Dedifferentiated amniotic fluid mesenchymal stem cell (primary cell): Measurements from ENCODE around the gene MPV17.
"Not testable (repeated sequence)": the region's sequence is repeated elsewhere in the genome, so short reads cannot be mapped to it uniquely, and the experiment has no call there.

Source experiments
- DNase-seq: peaks from one replicate; pipeline ENCODE4 v3.0.0-alpha.2; 2016; ENCODE audit errors: extremely low spot score

MPV17 gene

GRCh38 chr2:27298391-27299080, 24.4 kb downstream of the MPV17 start:
- DNase-seq: no peak

DNA sequence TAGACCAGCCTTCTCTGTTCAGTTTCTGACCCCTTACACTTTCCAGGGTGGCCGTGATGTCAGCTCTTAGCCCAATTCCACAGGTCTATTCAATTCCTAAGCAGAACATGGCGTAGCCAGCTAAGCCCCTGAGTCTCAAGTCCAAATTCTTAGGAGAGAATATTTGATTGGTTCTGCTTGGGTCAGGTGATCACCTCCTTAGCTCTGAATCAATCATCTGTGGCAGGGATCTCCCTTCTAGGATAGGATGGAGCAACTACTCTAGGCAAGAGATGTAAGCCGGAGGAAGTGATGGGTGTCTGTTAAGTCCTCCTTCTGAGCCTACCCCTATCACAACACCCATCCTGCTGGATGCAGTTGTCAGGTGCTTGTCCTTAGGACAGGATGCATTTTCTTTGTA, 25.7 kb downstream of the MPV17 start:
- DNase-seq: no peak

- no peak for DNase-seq
Observed at GRCh38 chr2:27296481-27296880, 26.4 kb downstream of the MPV17 start.

DNA sequence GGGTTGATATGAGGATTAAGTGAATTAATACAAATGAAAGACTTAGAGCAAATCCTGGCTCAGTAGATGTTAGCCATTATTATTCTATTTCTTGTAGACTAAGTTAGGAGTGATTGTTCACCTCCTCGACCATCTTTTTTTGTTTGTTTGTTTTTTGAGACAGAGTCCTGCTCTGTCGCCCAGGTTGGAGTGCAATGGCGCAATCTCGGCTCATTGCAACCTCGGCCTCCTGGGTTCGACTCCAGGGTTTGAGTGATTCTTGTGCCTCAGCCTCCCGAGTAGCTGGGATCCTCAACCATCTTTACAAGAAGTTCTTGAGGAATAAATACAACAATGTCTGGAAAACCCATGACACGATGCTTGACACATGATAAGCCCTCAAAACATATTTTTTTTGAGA, 28.0 kb downstream of the MPV17 start:
- DNase-seq: no peak

DNA sequence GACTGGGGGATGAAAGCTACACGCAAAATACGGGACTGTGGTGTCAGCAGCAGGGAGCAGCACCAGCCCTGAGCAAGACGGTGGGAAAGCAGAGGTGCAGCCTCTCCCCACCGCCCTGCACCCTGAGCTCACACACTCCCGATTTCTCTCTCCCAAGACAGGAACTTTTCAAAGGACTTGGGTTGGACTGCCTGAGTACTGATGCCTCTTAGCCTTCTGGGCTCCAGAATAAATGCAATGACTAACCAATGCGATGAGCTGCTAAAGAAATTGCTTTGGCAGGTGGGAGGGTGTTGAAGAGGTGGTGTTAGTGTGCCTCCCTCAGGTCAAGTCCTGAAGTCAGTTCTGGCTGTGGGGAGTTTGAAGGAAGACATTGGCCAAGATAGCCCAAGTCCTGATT, 31.0 kb downstream of the MPV17 start:
- no peak for DNase-seq

DNA sequence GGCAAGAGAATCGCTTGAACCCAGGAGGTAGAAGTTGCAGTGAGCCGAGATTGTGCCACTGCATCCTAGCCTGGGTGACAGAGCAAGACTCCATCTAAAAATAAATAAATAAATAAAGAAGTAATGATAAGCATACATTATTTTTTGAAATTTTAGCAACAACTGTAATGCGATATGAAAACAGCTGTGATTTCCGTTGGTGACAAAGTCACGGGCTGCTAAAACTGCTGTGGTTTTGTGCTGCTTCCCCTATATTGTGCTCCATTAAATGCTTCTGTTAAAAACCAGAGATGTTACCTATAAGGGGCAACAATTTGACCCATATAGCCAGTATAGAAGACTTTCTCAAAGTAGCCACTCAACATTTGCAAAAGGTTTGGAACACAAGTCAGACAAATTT, 32.3 kb downstream of the MPV17 start:
- DNase-seq: no peak

- no peak for DNase-seq
Observed at GRCh38 chr2:27288610-27289009, 34.3 kb downstream of the MPV17 start.

GRCh38 chr2:27285481-27285880, 37.4 kb downstream of the MPV17 start:
- DNase-seq: no peak

DNA sequence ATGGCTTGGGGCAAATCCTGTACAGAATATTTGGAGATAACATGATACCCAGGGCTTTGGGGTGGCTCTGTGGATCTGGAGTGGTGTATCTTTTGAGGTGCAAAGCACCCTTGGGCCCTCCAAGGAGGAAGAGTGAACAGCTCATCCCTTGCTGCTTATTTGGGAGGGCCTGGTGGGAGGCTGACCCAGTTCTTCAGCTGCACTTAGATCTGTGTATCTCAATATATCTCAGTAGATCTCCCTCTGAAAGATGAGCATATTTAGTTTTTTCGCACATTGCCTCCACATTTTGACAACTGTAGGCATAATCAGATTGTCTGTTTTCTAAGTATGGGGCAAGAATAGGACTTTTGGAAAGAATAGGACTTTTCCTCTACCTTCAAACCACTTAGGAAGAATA, 37.9 kb downstream of the MPV17 start:
- DNase-seq: no peak

DNA sequence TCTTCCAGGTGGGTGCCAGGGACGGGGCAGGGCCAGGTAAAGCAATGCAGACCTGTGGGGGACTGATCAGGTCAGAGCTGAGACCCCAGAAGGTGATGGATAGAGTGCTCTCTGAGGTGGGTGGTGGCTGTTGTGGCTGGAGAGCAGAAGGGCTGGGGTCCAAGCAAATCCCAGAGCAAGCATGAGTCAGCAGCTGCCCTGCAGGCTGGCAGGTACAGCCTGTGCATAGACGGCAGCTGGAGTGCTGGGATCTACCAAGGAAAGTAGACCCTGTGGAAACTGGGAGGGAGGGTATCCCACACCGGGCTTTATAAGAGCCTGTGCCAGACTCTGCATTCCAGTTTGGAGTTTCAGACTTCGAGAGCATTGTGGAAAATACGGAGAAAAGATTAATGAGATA, 40.0 kb downstream of the MPV17 start:
- DNase-seq: no peak

DNA sequence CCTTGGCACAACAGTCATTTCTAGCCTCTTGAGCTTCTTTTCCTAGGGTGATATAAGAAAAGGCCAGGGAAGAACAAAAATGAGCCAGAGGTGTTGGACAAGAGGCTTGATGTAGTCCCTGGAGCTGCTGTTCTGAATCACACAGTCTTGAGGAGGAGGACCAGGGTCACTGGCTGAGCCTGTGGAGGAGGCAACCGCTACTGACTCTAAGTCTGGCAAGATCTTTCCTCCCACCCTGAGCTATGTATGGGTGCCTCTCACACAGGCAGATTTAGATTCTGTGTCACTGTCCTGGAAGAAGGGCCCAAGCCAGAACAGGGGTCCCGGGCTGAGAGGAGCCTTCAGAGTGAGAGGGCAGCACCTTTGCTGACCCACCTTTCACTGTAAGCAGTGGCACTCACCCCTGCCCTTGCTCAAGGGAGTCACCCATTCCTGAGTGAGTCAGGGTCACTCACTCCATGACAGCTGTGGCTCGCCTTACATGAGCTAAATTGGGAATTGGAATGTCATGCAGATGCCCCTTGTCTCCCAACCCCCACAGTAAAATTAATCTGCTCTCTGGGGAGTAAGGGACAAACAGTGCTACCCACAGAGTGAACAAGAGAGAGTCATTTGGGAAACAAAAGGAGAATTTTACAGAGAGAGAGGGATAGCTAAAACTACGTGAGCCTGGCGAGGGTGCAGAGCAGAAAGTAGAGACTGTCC, 40.9 kb downstream of the MPV17 start, which contains the start of gene TRIM54:
TSS of gene TRIM54 (plus strand) at position 575 of the 705 bp plus-strand sequence. CDS start 303 bp downstream, outside the sequence.
- no peak for DNase-seq

GRCh38 chr2:27281442-27281841, 41.5 kb downstream of the MPV17 start:
- no peak for DNase-seq

DNA sequence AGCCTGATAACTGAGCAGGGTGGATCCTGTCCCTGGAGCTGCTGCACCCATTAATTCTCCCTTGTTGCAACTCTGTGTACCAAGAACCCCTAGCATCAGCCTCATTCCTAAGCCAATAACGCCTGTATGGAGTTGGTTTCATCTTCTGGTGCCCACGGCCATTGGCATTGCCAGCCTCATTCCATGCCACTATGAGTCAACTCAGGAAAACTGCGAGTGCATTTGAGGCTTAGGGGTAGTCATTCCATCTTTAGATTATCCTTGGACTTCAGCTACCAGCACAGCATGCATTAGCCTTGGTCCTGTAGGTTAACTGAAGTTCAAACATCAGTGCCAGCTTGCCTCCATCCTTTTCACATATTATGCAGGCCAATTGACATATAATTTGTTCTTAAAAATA, 42.1 kb downstream of the MPV17 start:
- DNase-seq: no peak

DNA sequence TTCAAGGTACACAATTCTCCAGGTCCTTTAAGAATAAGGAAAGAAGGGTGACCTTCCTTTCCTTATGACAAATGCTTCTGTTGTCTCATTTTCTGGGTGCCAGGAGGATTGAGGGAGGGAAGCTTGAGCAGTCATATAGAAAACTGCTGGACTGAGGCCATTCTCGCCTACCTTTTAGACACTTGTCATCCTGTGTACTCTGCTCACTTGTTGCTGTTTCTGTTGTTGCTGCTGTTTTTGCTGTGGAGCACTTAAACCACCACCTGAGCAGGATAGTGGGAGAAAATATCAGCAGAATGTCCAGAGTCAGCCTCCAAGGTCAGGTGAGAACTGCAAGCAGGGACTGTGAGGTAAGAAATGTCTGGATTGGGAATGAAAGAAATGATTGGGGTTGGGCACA, 44.9 kb downstream of the MPV17 start:
- no peak for DNase-seq

GRCh38 chr2:27275211-27276150, 47.4 kb downstream of the MPV17 start, which contains the start of gene DNAJC5G:
Gene DNAJC5G, plus strand, starts transcription at chr2:27275433. Its CDS starts 1,296 bp downstream, at chr2:27276729.
- DNase-seq: no peak

DNA sequence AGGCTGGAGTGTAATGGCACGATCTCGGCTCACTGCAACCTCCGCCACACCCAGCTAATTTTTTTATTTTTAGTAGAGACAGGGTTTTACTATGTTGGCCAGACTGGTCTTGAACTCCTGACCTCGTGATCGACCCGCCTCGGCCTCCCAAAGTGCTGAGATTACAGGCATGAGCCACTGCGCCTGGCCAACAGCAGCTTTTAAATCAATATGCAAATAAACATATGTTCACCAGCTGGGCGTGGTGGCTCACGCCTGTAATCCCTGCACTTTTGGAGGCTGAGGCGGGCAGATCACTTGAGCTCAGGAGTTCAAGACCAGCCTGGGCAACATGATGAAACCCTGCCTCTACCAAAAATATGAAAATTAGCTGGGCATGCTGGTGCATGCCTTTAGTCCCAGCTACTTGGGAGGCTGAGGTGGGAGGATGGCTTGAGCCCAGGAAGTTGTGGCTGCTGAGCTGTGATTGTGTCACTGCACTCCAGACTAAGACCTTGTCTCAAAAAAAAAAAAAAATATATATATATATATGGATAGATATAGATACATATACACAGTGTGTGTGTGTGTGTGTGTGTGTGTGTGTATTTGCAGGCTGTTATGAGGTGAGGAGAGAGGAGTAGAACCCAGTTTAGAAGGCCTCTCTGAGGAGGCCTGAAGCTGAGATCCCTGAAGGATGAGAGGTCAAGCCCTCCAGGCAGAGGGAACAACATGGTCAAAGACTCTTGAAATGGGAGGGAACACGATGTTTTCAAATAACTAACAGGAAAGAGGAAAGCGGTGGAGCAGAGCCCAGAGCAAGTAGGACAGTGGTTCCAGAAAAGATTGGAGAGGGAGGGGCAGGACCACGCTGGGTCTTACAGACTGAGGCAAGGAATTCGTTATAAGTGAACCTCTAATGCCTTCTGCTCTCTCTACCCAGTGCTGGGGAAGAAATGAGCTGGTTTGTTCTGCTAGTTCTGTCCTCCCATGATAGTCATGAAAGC, 50.1 kb downstream of the MPV17 start:
- DNase-seq: not testable (repeated sequence)

- no peak for DNase-seq
Observed at GRCh38 chr2:27271631-27272340, 51.1 kb downstream of the MPV17 start.

DNA sequence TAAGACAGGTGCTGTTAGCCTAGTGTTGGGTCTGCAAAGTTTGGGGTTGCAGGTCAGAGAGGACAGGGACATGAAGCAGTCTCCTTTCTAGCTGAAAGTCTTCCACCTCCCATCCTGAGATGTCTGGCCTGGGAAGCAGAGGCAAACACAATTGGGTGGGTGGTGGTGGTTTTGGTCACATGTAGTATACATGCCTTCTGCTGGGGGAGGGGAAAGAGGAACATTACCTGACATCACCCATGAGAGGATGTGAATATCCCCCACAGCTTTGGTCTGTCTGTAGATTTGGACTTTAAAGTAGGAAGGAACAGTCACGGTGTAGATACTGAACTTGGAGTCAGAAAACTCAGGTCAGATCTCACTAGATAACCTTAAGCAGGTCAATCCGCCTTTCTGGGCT, 52.2 kb downstream of the MPV17 start:
- DNase-seq: no peak

GRCh38 chr2:27270131-27270530, 52.8 kb downstream of the MPV17 start:
- DNase-seq: no peak

DNA sequence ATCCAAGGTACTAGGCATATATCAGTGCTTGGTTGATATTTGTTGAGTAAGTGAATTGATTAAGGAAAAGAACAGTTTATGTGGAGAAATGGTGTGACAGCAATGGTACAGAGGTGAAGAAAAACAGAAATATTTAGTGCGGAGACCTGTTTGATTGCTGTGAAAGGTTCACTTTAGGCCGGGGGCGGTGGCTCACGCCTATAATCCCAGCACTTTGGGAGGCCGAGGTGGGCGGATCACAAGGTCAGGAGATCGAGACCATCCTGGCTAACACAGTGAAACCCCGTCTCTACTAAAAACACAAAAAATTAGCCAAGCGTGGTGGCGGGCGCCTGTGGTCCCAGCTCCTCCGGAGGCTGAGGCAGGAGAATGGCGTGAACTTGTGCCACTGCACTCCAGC, 54.6 kb downstream of the MPV17 start:
- not testable (repeated sequence) for DNase-seq

GRCh38 chr2:27265536-27265870, 57.4 kb downstream of the MPV17 start:
- DNase-seq: no peak
